AG10803 (cell line): ENCODE data around the gene LZTR1.
A peak's percentile ranks its signal among the peaks of the same experiment; 100 is the strongest.

Source experiments
- DNase-seq: peaks from one replicate; pipeline ENCODE4 v3.0.0; 2010; ENCODE audit warnings: low read depth
- H3K4me3 ChIP-seq: 2 replicates; pipeline ENCODE4 v1.5.1; 2011; ENCODE audit warnings: mild to moderate bottlenecking, low read length, control low read depth
- CTCF ChIP-seq: conservative IDR thresholded peaks from 2 replicates; pipeline ENCODE4 v1.5.1; 2011; ENCODE audit warnings: mild to moderate bottlenecking, low read length, control low read depth, inconsistent platforms

The LZTR1 gene

GRCh38 chr22:20997536-20998257 is 15.6 kb downstream of the LZTR1 start:
- DNase-seq = no peak
- no peak overlapping the region for H3K4me3 ChIP-seq
- no peak for TF ChIP-seq CTCF

- H3K4me3 ChIP-seq = no peak overlapping the region
- TF ChIP-seq CTCF = no peak
- no peak for DNase-seq
Measured at GRCh38 chr22:20998411-20999336, 16.6 kb downstream of the LZTR1 start.

GRCh38 chr22:20999350-21000206 is 17.5 kb downstream of the LZTR1 start:
- TF ChIP-seq CTCF = no peak
- no peak overlapping the region for H3K4me3 ChIP-seq
- no peak for DNase-seq

- peak overlapping the region; percentile 91 for H3K4me3 ChIP-seq
- no peak for TF ChIP-seq CTCF
- no peak for DNase-seq
Measured at GRCh38 chr22:21000207-21000986, 18.3 kb downstream of the LZTR1 start.

- TF ChIP-seq CTCF = no peak
- DNase-seq = no peak
Measured at GRCh38 chr22:21000987-21001600, 19.0 kb downstream of the LZTR1 start.

More at GRCh38 chr22:21000987-21001600, 19.0 kb downstream of the LZTR1 start:
- peak overlapping the region; percentile 91 for H3K4me3 ChIP-seq
